Karpas-422 (cell line): ENCODE measurements around the gene SRCIN1. TPM values are rescaled to one million over a fixed set of nuclear protein-coding genes. Genes with fewer than 3 reads are reported as not detected.
"Not testable (repeated sequence)": the region's sequence is repeated elsewhere in the genome, so short reads cannot be mapped to it uniquely, and the experiment has no call there.

Experiments used
- DNase-seq: peaks from one replicate; pipeline ENCODE4 v3.0.0-alpha.2; 2015
- H2AFZ ChIP-seq: fragments of 200-600 bp; sonication (generic); 2 replicates; pipeline ENCODE4 v1.6.1; 2014; ENCODE audit warnings: antibody characterized with exemption, low read length, mixed read lengths
- H3K27ac ChIP-seq: fragments of 200-600 bp; sonication (generic); 2 replicates; pipeline ENCODE4 v1.5.1; 2014; ENCODE audit warnings: mild to moderate bottlenecking, low read length, moderate library complexity
- H3K27me3 ChIP-seq: fragments of 200-600 bp; sonication (generic); 2 replicates; pipeline ENCODE4 v1.6.1; 2014; ENCODE audit warnings: low read length, mixed read lengths
- H3K36me3 ChIP-seq: fragments of 200-600 bp; sonication (generic); 2 replicates; pipeline ENCODE4 v1.6.1; 2014; ENCODE audit warnings: low read length, mixed read lengths; ENCODE audit not compliant: insufficient read depth
- H3K4me1 ChIP-seq: fragments of 200-600 bp; sonication (generic); 2 replicates; pipeline ENCODE4 v1.6.1; 2014; ENCODE audit warnings: mild to moderate bottlenecking, low read length, mixed read lengths
- H3K4me2 ChIP-seq: fragments of 200-600 bp; sonication (generic); 2 replicates; pipeline ENCODE4 v1.6.1; 2014; ENCODE audit warnings: low read length, low read depth, mild to moderate bottlenecking; ENCODE audit not compliant: poor library complexity, severe bottlenecking
- H3K4me3 ChIP-seq: fragments of 200-600 bp; sonication (generic); 2 replicates; pipeline ENCODE4 v1.5.1; 2014; ENCODE audit warnings: mild to moderate bottlenecking, antibody characterized with exemption, low read length, mixed read lengths
- H3K79me2 ChIP-seq: fragments of 200-600 bp; sonication (generic); 2 replicates; pipeline ENCODE4 v1.6.1; 2014; ENCODE audit warnings: mild to moderate bottlenecking, low read length, mixed read lengths
- H3K9ac ChIP-seq: fragments of 200-600 bp; sonication (generic); 2 replicates; pipeline ENCODE4 v1.6.0; 2014; ENCODE audit warnings: low read length
- H3K9me2 ChIP-seq: fragments of 200-600 bp; sonication (generic), shearing (Covaris generic); replicated peaks from 2 replicates; pipeline ENCODE4 v1.6.0; 2014; ENCODE audit warnings: mild to moderate bottlenecking, low read length, moderate library complexity; ENCODE audit not compliant: insufficient read depth
- H3K9me3 ChIP-seq: fragments of 300-700, 200-600 bp; sonication (generic); 2 replicates; pipeline ENCODE4 v1.6.1; 2014; ENCODE audit warnings: low read length, mixed read lengths
- H4K20me1 ChIP-seq: fragments of 200-600 bp; sonication (generic); 2 replicates; pipeline ENCODE4 v1.6.1; 2014; ENCODE audit warnings: mild to moderate bottlenecking, antibody characterized with exemption, low read length, low read depth; ENCODE audit not compliant: insufficient read depth
- total RNA-seq: library from RNA; depleted of rRNA; stranded (reverse); fragments of >200 nt; shearing (Covaris generic); gene quantifications from 2 replicates; pipeline ENCODE4 v1.2.3, GENCODE V29; 2014; ENCODE audit warnings: low replicate concordance

Gene SRCIN1
- total RNA-seq, 1 experiment from 2014 or later = 0.86 TPM

GRCh38 chr17:38508570-38508950 is 97.2 kb downstream of the SRCIN1 start:
- Histone ChIP-seq H3K9me2 (no peaks in the 10 kb centered on the region), H3K9ac (no peak overlapping the region), H3K4me3 (no peak overlapping the region), H3K4me2 (no peak overlapping the region), H3K36me3 (no peaks in the 10 kb centered on the region), H3K4me1 (no peaks in the 10 kb centered on the region), H2AFZ (no peak overlapping the region), H3K27ac (no peak overlapping the region), H4K20me1 (no peaks in the 10 kb centered on the region), H3K27me3 (no peaks in the 10 kb centered on the region), H3K9me3 (no peaks in the 10 kb centered on the region), H3K79me2 (no peaks in the 10 kb centered on the region)
- DNase-seq = no peak

- Histone ChIP-seq H3K4me3 (no peak overlapping the region), H3K27me3 (no peaks in the 10 kb centered on the region), H3K9me3 (no peaks in the 10 kb centered on the region), H3K9me2 (no peaks in the 10 kb centered on the region), H3K4me1 (no peaks in the 10 kb centered on the region), H4K20me1 (no peaks in the 10 kb centered on the region), H3K4me2 (no peak overlapping the region), H3K79me2 (no peaks in the 10 kb centered on the region), H3K27ac (no peak overlapping the region), H3K9ac (no peak overlapping the region), H2AFZ (no peak overlapping the region), H3K36me3 (no peaks in the 10 kb centered on the region)
- no peak for DNase-seq
Measured at GRCh38 chr17:38507921-38508569, 97.7 kb downstream of the SRCIN1 start.

- no peak for DNase-seq
- Histone ChIP-seq H3K4me2 (no peak overlapping the region), H3K9me3 (no peaks in the 10 kb centered on the region), H4K20me1 (no peaks in the 10 kb centered on the region), H3K9me2 (no peaks in the 10 kb centered on the region), H3K36me3 (no peaks in the 10 kb centered on the region), H3K27ac (no peak overlapping the region), H3K4me3 (no peak overlapping the region), H3K79me2 (no peaks in the 10 kb centered on the region), H2AFZ (no peak overlapping the region), H3K9ac (no peak overlapping the region), H3K4me1 (no peaks in the 10 kb centered on the region), H3K27me3 (no peaks in the 10 kb centered on the region)
Measured at GRCh38 chr17:38507436-38507835, 98.3 kb downstream of the SRCIN1 start.

GRCh38 chr17:38504216-38504615 is 101.5 kb downstream of the SRCIN1 start:
- Histone ChIP-seq H3K9me3 (no peaks in the 10 kb centered on the region), H3K79me2 (no peaks in the 10 kb centered on the region), H3K4me1 (no peaks in the 10 kb centered on the region)

GRCh38 chr17:38503286-38503913 is 102.4 kb downstream of the SRCIN1 start:
- H3K9me3 ChIP-seq, H2AFZ ChIP-seq, H3K79me2 ChIP-seq, H3K9me2 ChIP-seq, H3K4me1 ChIP-seq, H3K27ac ChIP-seq, H4K20me1 ChIP-seq, H3K4me3 ChIP-seq, H3K27me3 ChIP-seq, DNase-seq, H3K9ac ChIP-seq, H3K36me3 ChIP-seq, H3K4me2 ChIP-seq: not testable (repeated sequence)

More at GRCh38 chr17:38504216-38504615, 101.5 kb downstream of the SRCIN1 start:
- H3K9me2 ChIP-seq = no peaks in the 10 kb centered on the region
- H3K4me3 ChIP-seq = no peak overlapping the region
- no peak overlapping the region for H3K9ac ChIP-seq
- no peak overlapping the region for H2AFZ ChIP-seq
- no peak overlapping the region for H3K27ac ChIP-seq
- no peak for DNase-seq
- H3K27me3 ChIP-seq = no peaks in the 10 kb centered on the region
- no peak overlapping the region for H3K4me2 ChIP-seq
- H4K20me1 ChIP-seq = no peaks in the 10 kb centered on the region
- H3K36me3 ChIP-seq = no peaks in the 10 kb centered on the region

- H3K79me2 ChIP-seq, H3K36me3 ChIP-seq, H3K4me1 ChIP-seq, H3K27ac ChIP-seq, H3K9ac ChIP-seq, H3K27me3 ChIP-seq, H4K20me1 ChIP-seq, DNase-seq, H2AFZ ChIP-seq, H3K9me2 ChIP-seq, H3K4me2 ChIP-seq, H3K4me3 ChIP-seq, H3K9me3 ChIP-seq: not testable (repeated sequence)
Measured at GRCh38 chr17:38501718-38502117, 104.0 kb downstream of the SRCIN1 start.

GRCh38 chr17:38499230-38499629 is 106.5 kb downstream of the SRCIN1 start:
- not testable (repeated sequence) for H4K20me1 ChIP-seq, H2AFZ ChIP-seq, H3K79me2 ChIP-seq, H3K9me2 ChIP-seq, H3K9me3 ChIP-seq, H3K4me3 ChIP-seq, H3K36me3 ChIP-seq, H3K4me1 ChIP-seq, H3K4me2 ChIP-seq, H3K27ac ChIP-seq, DNase-seq, H3K9ac ChIP-seq, H3K27me3 ChIP-seq

- no peak overlapping the region for H3K4me3 ChIP-seq
- H3K9ac ChIP-seq = no peak overlapping the region
- H3K9me2 ChIP-seq = no peaks in the 10 kb centered on the region
- no peak for DNase-seq
- H3K36me3 ChIP-seq = no peaks in the 10 kb centered on the region
- no peak overlapping the region for H2AFZ ChIP-seq
- H3K4me2 ChIP-seq = no peak overlapping the region
- H3K79me2 ChIP-seq = no peaks in the 10 kb centered on the region
- no peak overlapping the region for H3K27ac ChIP-seq
- no peaks in the 10 kb centered on the region for H3K4me1 ChIP-seq
- no peaks in the 10 kb centered on the region for H3K27me3 ChIP-seq
- H4K20me1 ChIP-seq = no peaks in the 10 kb centered on the region
- H3K9me3 ChIP-seq = no peaks in the 10 kb centered on the region
Measured at GRCh38 chr17:38498353-38498752, 107.4 kb downstream of the SRCIN1 start.
